CD4-positive, alpha-beta T cell treated with Interferon gamma for 1 hour (primary cell): Measurements from ENCODE around the gene WNT7A.
"Not testable (repeated sequence)": the region's sequence is repeated elsewhere in the genome, so short reads cannot be mapped to it uniquely, and the experiment has no call there.

ENCODE experiments used
- DNase-seq: peaks from one replicate; pipeline ENCODE4 v3.0.0-alpha.2; 2020

WNT7A gene

DNA sequence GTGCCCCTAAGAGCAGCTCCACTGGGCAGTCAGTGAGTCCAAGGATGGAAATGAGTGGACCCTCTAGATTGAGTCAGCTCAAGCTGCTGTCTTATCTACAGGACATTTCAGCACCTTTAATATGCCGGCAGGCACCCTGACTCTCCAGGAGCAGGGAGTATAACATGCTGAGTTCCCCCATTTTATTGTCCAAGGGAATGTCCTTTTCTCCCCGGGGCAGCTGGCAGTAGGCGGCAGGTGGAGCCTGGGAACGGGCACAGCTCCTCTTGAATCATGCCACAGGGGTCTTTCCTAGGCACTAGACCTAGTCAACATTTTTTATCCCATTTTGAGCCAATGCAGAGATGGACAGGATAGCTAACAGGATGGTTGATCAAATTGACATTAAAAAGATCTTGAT is 14.8 kb downstream of the WNT7A start:
- no peak for DNase-seq

DNA sequence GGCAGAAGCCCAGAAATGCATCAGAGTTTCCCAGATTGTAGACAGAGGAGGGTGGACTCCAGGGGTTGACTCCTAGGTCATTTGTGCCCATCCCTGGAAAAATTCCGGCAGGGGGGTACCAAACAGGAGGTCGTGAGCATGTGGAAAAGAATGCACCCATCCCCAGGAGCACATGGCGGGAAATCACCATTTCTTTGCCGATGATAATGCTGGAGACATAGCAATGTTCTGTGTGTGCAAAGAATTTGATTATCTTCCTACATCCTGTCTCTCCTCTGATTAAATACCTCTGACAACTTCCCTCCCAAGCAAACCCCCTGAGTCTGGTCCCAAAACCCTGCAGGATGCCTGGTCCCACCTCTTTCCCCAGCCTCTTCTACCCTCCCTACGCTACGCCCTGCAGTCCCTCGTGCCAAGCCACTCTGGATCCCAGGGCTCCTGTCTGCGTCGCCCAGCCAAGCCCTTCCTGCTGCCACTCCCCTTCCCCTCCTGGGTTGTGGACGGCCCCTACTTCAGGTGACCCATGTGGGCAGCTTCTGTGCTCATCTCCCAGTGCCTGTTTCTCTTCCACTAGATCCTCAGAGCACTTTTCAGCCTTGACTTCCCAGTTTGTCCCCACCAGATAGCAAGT is 15.8 kb downstream of the WNT7A start:
- no peak for DNase-seq

DNA sequence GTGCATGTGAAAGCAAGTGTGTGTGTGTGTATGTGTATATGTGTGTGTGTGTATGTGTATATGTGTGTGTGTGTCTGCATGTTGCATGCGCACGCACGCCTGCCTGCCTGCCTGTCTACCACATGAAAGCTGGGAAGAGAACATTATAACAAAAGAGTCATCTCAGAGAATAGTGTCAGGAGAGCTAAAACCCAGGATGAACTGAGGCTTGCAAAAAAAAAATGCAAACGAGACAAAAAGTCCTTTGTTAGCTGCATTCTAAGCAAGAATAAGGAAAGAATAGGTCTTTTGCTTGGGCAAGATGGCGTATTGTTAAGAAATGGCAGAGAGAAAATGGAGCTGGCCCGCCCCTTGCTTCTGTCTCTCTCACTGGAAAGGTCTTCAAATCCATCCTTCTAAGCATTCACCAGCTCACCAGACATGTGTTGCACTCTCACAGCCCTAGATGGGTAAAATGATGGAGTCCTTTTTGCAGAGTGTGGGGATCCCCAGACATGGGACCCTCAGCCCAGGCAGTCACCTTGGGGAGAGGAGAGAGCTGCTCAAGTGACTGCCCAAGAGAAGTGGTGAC is 16.4 kb downstream of the WNT7A start:
- no peak for DNase-seq

DNA sequence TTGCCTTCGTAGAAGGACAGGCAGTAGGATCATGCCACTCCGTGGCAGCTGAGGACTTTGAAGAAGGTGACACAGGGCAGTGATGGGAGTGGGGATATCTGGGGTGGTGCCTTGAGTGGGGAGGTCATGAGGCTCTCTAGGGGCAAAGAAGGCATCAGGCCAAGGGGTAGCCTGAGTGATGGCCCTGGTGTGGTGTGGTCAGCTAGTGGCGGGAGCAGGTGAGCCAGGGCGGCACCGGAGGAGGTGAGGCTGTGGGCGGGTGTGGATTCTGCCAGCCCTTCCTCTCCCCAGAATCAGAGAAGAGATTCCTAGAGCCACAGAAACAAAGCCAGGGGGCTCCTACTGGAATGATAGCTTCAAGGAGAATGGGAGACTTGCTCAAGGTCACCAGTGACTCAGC is 18.4 kb downstream of the WNT7A start:
- DNase-seq, result no peak

DNA sequence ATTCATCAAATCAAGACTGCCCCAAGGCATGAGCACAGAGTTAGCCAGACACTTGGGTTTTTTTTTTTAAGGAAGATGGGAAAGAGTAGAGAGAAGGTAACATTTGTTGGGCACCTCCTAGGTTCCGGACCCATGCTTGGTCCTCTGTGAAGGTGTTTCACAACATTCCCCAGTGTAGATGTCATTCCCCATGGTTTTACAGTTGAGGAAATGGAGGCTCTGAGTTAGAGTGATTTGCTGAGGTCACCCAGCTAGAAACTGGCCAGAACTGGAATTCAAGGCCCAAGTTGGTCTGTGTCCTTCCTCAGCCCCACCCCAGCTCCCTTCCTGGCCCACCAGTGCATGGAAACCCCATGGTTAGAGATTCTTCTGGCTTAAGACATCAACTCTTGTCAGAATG is 19.9 kb downstream of the WNT7A start:
- DNase-seq, result no peak

DNA sequence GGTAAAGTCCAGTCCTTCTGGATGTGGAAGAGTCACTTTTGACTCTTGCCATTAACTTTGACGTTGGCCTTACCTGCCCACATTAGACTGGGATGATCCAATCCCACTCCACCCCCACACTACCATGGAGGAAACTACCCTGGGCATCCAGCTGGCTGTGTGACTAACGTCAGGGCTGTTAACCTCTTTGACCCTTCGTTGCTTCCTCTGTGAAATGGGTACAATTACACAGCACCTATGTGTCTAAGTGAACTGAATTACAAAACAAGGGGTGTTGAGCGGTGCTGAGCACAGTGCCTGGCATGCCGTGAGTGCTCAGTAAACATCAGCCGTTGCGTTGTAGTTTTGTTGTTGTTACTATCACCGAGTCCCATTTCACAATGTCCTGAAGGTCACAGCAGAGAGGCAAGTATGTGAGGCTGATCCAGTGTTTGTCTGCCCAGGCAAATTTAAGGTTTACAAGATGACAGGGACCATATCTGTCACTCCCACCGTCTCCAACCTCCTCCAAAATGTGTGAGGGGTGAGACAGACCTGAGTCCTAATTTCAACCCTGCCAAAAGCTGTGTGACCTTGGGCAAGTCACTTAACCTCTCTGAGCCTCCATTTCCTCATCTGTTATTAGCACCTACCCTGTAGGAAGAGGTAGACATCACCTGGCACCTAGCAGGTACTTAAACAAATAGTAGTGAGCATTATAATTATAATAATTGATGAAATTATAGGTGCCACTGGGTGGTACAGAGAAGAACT is 20.9 kb downstream of the WNT7A start:
- no peak for DNase-seq

DNA sequence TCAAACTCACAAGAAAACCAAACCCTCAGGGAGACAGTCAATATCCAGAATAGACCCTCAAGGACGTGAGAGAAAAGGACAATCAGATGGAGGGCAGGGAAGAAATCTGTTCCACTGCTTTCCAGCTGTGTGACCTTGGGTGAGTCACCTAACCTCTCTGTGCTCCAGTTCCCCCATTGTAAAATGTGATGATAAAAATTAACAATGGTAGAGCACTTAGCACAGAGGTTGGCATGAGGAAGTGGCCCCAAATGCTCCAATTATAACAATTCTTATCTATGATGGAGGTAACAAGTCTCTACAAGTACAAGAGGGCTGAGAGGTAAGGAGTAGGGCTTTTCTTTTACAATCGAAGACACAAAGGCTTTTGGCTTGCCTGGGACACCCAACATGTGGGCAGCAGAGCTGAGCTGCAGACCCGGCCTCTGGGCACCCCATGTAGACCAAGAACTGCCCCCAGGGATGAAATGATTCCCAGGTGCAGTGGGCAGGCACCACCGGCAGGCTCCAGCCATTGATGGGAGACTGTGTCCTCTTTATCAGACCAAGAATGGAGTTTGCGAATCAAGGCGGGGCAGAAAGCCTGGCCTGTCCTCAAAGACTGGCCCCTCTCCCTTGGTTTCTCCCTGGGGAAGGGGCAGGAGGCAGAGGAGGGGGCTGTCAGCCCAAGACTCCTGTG is 22.0 kb downstream of the WNT7A start:
- no peak for DNase-seq

DNA sequence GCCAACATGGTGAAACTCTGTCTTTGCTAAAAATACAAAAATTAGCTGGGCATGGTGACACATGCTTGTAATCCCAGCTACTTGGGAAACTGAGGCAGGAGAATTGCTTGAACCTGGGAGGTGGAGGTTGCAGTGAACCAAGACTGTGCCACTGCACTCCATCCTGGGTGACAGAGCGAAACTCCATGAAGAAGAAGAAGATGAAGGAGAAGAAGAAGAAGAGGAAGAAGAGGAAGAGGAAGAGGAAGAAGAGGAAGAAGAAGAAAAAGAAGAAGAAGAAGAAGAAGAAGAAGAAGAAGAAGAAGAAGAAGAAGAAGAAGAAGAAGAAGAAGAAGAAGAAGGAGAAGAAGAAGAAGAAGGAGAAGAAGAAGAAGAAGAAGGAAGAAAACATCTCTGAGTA is 23.2 kb downstream of the WNT7A start:
- not testable (repeated sequence) for DNase-seq

DNA sequence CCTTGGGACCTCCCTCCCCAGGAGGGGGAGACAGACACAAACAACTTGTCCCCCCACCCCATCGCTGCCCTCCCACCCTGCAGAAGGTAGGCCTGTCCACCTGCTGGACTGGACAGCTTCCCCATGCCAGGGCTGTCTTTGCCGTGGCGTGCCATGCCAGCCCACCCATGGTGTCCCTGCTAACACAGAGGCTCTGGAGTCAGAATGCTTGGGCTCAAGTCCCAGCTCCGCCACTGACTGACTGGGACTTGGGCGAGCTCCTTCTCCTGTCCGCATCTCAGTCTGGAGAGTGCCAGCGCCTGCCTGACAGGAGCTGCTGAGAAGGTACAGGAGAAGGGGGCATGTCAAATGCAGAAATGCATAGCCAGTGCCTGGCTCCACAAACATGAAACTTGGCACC is 23.9 kb downstream of the WNT7A start:
- no peak for DNase-seq

DNA sequence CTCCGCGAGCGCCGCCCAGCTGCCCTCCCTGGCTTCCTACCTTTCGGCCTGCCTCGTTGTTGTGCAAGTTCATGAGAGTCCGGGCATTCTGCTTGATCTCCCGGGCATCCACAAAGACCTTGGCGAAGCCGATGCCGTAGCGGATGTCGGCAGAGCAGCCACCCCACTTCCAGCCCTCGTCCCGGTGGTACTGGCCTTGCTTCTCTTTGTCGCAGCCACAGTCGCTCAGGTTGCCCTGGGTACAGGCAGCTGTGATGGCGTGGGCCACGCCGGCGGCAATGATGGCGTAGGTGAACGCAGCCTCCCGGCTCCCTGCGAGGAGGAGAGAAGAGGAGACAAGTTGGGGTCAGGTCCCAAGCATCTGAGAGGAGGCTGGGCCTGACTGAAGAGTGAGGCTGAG is 25.4 kb downstream of the WNT7A start:
- no peak for DNase-seq

DNA sequence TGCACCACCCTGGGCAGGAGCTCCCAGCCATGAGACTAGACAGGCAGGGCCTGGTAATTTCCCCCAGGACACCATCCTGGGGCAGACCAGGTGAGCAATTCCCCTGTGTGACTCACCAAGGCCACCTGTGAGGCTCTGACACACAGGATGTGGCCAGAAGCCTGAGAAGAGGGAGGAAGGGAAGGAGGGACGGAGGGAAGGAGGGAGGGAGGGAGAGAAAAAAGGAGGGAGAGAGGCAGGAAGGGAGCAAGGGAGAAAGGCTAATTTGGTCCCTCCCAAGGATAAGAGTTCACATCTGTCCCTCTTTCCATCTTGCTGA is 25.9 kb downstream of the WNT7A start:
- DNase-seq, result no peak

DNA sequence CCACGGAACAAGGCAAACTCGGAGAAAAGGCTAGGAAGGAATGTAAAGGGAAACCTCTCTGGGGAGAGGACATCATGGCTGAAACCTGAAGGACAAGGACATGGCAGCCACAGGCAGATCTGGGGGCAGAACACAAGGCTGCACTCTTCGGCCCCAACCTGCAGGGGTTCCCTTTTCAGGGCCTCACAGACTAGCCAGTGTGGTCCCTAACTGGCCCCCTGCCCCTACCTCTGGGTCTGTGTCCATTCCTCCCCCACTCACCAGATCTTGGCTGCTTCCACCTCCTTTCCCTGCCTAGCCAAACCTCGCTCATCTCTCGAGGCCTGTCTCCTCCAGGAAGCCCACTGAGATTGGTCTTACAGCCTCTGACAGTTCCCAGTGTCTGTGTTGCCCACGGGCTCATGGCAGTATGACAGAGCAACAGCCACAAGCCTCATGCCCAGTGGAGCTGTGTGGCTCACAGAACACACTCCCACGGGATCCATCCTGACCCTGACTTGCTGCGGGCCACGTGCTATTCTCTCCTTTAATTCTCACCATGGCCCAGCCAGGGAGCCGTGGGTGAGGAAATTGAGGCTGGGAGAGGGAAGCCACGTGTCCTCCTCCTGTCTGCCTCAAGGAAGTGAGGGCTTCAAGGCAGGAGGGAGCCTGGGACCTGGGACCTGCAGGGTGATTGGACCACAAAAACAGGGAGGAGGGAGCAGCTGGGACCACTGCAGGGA is 26.5 kb downstream of the WNT7A start:
- no peak for DNase-seq

DNA sequence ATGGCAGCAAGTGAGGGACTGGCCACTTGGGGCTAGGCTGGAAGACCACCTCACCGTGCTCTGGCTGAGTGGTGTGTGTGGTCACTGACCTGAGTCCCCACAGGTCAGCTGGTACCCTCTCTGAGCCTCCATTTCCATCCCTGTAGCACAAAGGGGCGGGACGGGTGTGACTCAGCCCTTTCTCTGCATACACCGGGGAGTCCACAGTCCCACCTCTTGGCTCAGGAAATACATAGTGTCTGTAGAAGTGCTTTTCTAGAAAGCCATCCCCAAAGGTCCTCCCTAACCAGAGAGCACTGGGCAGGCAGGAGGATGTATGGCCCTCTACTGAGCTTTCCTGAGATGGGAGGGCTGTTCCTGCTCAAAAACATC is 27.2 kb downstream of the WNT7A start:
- DNase-seq, result no peak

DNA sequence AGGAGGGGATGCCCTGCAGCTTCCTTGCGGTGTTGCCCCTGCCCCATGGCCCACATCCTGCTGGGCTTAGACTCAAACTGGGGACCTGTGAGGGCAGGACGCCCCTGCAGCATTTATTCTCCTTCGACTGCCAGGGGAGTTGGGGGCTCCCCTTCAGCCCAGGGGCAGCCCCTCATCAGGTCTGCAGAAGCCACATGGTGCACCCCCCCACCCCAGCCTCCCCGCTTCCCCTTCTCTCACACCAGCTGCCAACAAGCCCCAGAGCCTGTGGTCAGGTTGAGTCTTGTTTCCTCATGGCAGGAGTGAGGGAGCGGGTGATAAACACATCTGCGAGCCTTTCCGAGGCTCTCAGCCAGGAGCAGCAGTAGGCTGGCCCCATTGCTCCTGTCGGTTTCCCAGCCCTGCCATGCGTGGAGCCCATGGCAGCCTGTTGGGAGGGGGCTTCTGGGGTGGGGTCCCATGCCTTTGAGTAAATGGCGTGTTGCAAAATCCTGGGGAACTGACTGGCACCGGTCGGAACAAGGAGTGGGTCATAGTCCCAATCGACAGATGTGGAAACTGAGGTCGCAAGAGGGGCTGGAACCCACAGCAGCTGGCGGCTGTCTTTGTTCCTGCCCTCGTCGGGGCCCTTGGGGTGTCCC is 27.8 kb downstream of the WNT7A start:
- no peak for DNase-seq

DNA sequence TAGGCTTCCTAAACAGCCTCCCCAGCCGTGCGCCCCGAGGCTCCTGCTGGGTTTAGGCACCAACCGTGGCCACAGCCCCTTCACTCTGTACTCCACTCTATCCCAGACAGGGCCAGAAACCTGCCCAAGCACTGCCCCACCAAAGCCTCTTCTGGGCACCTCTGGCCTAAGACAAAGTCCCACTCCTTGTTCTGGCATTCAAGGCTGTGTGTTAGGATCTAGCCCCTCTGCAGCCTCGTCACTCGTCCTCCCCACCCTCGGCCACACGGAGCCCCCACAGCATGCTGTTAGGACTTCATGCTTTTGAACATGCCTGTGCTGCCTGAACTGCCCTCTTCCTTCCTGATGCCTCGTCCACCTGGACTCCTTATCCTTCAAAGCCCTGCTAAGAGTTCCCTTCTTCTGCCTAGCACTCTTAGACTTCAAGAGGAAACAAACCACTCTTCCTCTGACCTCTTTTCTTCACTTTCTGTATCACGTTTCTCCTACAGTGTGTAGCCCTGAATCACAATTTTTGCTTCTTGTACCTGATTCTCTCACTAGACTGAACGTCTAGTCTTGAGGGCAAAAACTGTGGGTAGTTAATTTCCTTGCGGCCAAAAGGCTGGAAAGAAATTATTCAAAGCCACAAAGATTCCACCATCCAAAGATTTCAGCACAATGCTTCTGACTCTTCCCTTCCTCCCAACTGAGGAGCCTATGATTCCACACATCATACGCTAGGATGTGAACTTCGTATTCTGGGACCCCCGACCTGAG is 28.6 kb downstream of the WNT7A start:
- DNase-seq, result no peak

DNA sequence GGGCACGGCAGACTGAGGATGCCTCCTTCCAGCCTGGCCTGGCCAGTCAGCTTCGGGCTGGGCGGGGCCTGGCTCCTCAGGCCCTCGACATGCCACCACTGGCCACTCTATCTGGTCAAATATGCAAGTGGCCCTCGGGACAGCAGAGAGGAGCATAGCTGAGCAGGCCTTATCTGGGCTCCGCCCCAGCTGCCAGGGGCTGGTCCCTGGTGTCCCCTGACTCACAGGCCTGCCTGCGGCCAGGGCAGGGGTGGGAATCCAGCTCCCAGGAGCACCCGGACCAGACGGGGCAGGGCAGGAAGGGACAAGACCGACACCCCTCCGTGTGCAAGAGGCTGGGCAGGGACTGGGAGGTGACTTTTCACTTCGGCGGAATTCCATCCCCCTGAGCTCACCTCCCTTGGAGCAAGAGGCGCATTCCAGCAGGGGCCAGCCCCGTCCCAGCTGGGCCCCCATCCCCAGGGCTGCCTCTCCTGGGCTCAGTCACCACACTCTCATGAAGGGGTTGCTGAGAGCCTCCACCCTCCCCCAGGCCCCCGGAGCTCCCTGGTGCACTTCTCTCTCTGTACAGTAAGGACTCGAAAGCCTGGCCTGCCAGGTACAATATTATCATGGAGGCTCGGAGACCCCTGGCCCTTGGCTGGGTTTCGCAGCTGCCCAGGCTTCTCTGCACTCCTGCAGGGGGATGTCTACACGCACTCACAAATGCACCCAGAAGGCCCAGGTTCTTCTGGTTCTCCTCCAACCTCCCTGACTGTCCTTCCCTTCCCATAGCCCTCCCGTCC is 29.5 kb downstream of the WNT7A start:
- DNase-seq, result no peak

DNA sequence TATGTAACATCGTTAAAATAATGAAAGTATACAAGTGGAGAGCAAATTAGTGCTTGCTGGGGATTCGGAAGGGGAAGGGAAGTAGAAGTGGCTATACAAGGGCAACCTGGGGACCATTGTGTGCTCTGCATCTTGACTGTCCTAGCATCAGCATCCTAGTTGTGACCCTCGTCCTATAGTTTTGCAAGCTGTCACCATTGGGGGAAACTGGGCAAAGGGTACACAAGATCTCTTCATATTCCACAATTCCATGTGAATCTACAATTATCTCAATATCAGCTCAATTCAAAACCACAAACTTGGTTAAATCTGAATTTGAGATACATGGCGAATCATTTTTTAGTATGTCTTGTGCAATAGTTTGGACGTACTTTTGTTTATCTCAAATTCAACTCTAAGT is 30.9 kb downstream of the WNT7A start:
- DNase-seq, result no peak

DNA sequence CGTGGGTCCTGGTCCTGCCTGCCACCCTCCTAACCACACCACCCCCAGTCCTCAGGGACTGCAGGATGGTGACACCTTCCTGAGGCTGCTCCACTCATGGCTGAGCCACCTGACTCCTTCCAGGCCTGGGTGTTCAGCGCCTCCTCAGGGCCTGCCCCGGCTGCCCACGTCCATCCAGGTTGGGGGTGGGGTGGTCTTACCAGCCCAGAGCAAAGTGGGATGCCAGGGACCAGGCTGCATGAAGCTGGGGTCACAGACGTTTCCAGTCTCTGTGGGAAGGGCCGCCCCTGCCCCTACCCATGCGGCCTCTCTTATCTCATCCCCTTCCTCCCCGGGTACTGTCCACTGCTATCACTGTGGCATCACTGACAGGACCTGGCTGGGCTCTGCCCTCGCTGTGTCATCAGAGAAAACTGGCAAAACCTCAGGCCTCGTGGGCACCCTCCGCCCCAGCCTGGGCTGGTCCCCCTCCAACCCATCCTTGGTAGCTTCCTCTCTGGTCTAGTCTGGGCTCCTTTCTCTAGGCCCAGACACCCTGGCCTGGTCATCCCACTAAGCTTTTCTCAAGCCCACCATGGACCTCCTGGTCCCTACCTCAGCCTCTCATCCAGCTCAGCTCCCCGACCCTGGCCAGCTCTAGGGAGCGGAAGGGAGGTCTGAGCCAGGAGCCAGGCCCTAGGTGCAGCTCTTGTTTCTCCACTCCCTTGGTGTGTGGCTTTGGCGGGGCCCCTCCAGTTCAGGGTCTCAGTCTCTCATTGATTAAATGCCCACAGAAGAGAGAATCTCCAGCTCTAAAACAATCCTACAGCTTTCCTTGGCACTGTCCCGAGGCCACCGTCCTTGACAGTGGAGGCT is 32.9 kb downstream of the WNT7A start:
- no peak for DNase-seq

DNA sequence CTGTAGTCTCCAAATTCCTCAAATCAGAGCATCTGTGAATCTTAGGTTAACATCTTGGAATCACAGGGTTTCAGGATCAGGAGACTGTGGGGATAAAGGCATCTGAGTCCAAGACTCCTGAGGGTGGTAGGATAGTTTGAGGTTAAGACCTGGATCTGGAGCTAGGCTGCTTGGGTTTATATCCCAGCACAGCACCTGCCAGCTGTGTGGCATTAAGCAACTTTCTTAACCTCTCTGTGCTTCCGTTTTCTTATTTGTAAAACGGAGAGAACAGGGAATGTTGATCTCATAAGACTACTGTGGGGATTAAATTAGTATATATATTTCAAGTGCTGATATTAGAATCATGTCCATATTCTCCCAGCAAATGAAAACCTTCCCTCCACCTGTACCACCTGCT is 33.6 kb downstream of the WNT7A start:
- no peak for DNase-seq

DNA sequence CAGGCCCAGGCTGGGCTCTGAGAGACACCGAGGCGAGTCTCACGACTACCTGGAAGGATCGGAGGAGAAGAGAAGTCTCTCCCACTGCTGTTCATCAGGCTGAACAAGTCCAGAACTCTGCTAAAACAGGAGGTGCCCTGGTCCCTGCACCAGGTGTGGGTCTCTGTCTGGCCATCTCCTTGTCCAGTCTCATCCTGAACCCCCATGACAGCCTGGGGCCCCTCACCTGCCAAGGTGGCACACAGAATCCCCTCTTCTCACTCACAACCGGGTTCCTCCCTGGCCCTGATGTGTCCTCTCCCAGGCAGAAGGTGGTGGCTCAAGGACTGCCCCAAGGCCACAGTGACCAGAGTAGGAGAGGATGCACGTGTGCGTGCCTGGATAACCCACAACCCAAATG is 34.1 kb downstream of the WNT7A start:
- DNase-seq, result no peak
